Panc1 (cell line): ENCODE data around the gene FIZ1. TPM values are rescaled to one million over a fixed set of nuclear protein-coding genes. Genes with fewer than 3 reads are reported as not detected.
A peak's percentile ranks its signal among the peaks of the same experiment; 100 is the strongest.

ENCODE experiments used
- ATAC-seq: fragments of 200-7000 bp; cut with Tn5 transposase; 2 replicates; pipeline ENCODE4 v1.9.1; 2020; ENCODE audit warnings: mild to moderate bottlenecking, moderate library complexity
- BruUV-seq: library from RNA; stranded (reverse); fragments of 400-500 nt; replicated peaks from 2 replicates; lab custom pipeline; 2021; lab: Mats Ljungman, UMichigan
- CTCF ChIA-PET: fragments of 300-600 bp; sonication (Branson Sonifier 250); formaldehyde crosslinking; loops from one replicate; lab custom pipeline; 2022; ENCODE audit warnings: antibody characterized with exemption; lab: Charles Lee
- POLR2A ChIA-PET: fragments of 300-600 bp; sonication (Branson Sonifier 250); formaldehyde crosslinking; loops from one replicate; lab custom pipeline; 2022; ENCODE audit warnings: antibody characterized with exemption; lab: Charles Lee
- DNase-seq: peaks from one replicate; pipeline ENCODE4 v3.0.0-alpha.2; 2010; ENCODE audit warnings: low read depth, low spot score
- H3K27ac ChIP-seq: 2 replicates; pipeline ENCODE4 v1.5.1; 2011; ENCODE audit warnings: mild to moderate bottlenecking, low read length, inconsistent platforms
- H3K27me3 ChIP-seq: fragments of 200-500 bp; sonication (Bioruptor generic); 2 replicates; pipeline ENCODE4 v1.6.0; 2014; ENCODE audit warnings: low read length, inconsistent platforms; ENCODE audit not compliant: control insufficient read depth, insufficient read depth
- H3K36me3 ChIP-seq: fragments of 200-500 bp; sonication (Bioruptor generic); 2 replicates; pipeline ENCODE4 v1.5.1; 2014; ENCODE audit warnings: inconsistent platforms, mild to moderate bottlenecking, low read length, moderate library complexity; ENCODE audit not compliant: control insufficient read depth, insufficient read depth
- H3K4me1 ChIP-seq: 2 replicates; pipeline ENCODE4 v1.5.1; 2011; ENCODE audit warnings: inconsistent platforms, mild to moderate bottlenecking, low read length, moderate library complexity; ENCODE audit not compliant: control insufficient read depth, insufficient read depth
- H3K4me3 ChIP-seq, 2 experiments: 2 replicates each; pipeline ENCODE4 v1.5.1; 2011 to 2012; ENCODE audit warnings: low read depth in 2 of 2, low read length in 2 of 2, mild to moderate bottlenecking in 2 of 2, inconsistent platforms in 1 of 2, moderate library complexity in 1 of 2
- H3K9me3 ChIP-seq: fragments of 200-500 bp; sonication (Bioruptor generic); 2 replicates; pipeline ENCODE4 v1.5.1; 2014; ENCODE audit warnings: low read depth, mild to moderate bottlenecking, inconsistent platforms, low read length, moderate library complexity; ENCODE audit not compliant: control insufficient read depth, insufficient read depth
- CTCF ChIP-seq: fragments of 450-650 bp; IDR thresholded peaks from 2 replicates; pipeline ENCODE4 v1.5.1; 2017; ENCODE audit warnings: mild to moderate bottlenecking
- POLR2AphosphoS5 ChIP-seq: IDR thresholded peaks from 2 replicates; pipeline ENCODE4 v1.6.1; 2012; ENCODE audit warnings: mild to moderate bottlenecking, low read depth, low read length, moderate library complexity
- REST ChIP-seq, 2 experiments: IDR thresholded peaks; 2 replicates each; pipeline ENCODE4 v1.6.1; 2011 to 2012; ENCODE audit warnings: low read depth in 2 of 2, control low read depth in 1 of 2, low read length in 1 of 2, mild to moderate bottlenecking in 1 of 2, moderate library complexity in 1 of 2; ENCODE audit not compliant: insufficient read depth in 1 of 2
- SIN3A ChIP-seq: IDR thresholded peaks from 2 replicates; pipeline ENCODE4 v1.6.1; 2012; ENCODE audit warnings: low read depth, mild to moderate bottlenecking, low read length, moderate library complexity, borderline replicate concordance; ENCODE audit not compliant: insufficient read depth
- TCF7L2 ChIP-seq: IDR thresholded peaks from 2 replicates; pipeline ENCODE4 v1.6.1; 2011; ENCODE audit warnings: mild to moderate bottlenecking, low read depth, low read length, inconsistent platforms
- in situ Hi-C: cut with HindIII; loops from 2 replicates; pipeline ENCODE4 v1.10.0; 2016; ENCODE audit warnings: low sequenced_read_pairs, low pct_unique_long_range_greater_than_20kb
- intact Hi-C: fragments of 100-400 bp; cut with micrococcal nuclease; formaldehyde crosslinking; loops from one replicate; pipeline ENCODE4 v1.10.0; 2022; ENCODE audit not compliant: unreplicated experiment
- total RNA-seq: library from RNA; stranded (reverse); gene quantifications from one replicate; pipeline ENCODE4 v1.2.1, GENCODE V29; 2021; ENCODE audit not compliant: unreplicated experiment

FIZ1 gene
- total RNA-seq, 1 experiment from 2014 or later = 28.5 TPM

GRCh38 chr19:55563261-55563690 is 36.0 kb downstream of the FIZ1 start:
- ChIA-PET CTCF (no interaction called here), POLR2A (no interaction called here)
- Histone ChIP-seq H3K36me3 (no peaks in the 10 kb centered on the region), H3K4me3 (no peak overlapping the region), H3K4me1 (peaks cover 7% of the 10 kb centered on the region), H3K27ac (no peak overlapping the region), H3K9me3 (no peaks in the 10 kb centered on the region; the same call in 1 of the 2 replicates), H3K27me3 (no peaks in the 10 kb centered on the region)
- ATAC-seq = peak; percentile 82
- TF ChIP-seq POLR2AphosphoS5 (no peak), CTCF (no peak), TCF7L2 (no peak), REST (IDR thresholded peaks at IDR 0.05; ENCODE audit: insufficient read depth in 1 of 2, low read depth in 2 of 2, low read length in 1 of 2) (no peak), SIN3A (no peak)
- intact Hi-C loops (no loop called here), in situ Hi-C loops (no loop called here)
- no peak for DNase-seq
- BruUV-seq = no TSS peak

- TF ChIP-seq TCF7L2 (no peak), CTCF (no peak), SIN3A (no peak), POLR2AphosphoS5 (no peak), REST (IDR thresholded peaks at IDR 0.05; ENCODE audit: insufficient read depth in 1 of 2, low read depth in 2 of 2, low read length in 1 of 2) (no peak)
- DNase-seq (no peak), ATAC-seq (no peak)
- Histone ChIP-seq H3K36me3 (no peaks in the 10 kb centered on the region), H3K27me3 (no peaks in the 10 kb centered on the region), H3K27ac (no peak overlapping the region), H3K9me3 (no peaks in the 10 kb centered on the region; the same call in 1 of the 2 replicates), H3K4me3 (no peak overlapping the region), H3K4me1 (peaks cover 7% of the 10 kb centered on the region)
- BruUV-seq = no TSS peak
- in situ Hi-C loops (no loop called here), intact Hi-C loops (no loop called here)
- POLR2A ChIA-PET = no interaction called here
- CTCF ChIA-PET = interaction anchor here (0.6 kb wide), 2 partner anchors 23 to 47 kb away, joined by 3 to 9 read pairs; no protein-coding TSS in a partner anchor
Observed at GRCh38 chr19:55559684-55560083, 39.6 kb downstream of the FIZ1 start.
